Endometrium (tissue), 2 donors: ENCODE data around the gene SLC26A3.

Experiments used
- FAIRE-seq: peaks from 2 replicates; lab custom pipeline; 2012; peaks lifted over from hg19 to GRCh38; lab: Jason Lieb, UNC
- donor health status: control.
- donor health status: control.

SLC26A3 gene

DNA sequence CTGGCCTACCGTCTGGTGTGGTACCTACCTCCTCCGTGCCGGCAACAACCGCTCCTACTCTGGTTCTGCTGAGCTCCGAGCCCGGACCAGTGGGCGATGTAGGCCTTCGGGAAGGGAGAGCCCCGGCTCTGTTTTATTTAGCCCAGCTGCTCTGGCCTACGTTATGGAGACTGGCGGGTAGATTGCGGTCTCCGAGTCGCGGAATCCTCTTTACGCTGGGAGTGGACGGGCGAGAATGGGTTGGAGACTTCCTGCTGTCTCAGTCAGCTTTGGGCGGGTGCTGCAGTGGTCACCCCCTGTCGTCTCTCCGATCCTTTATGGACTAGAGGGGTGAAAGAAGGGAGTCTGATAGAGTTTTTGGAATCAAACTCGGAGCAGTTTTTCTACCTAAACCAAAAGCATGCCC, 58.7 kb downstream of the SLC26A3 start:
- no peak for FAIRE-seq

DNA sequence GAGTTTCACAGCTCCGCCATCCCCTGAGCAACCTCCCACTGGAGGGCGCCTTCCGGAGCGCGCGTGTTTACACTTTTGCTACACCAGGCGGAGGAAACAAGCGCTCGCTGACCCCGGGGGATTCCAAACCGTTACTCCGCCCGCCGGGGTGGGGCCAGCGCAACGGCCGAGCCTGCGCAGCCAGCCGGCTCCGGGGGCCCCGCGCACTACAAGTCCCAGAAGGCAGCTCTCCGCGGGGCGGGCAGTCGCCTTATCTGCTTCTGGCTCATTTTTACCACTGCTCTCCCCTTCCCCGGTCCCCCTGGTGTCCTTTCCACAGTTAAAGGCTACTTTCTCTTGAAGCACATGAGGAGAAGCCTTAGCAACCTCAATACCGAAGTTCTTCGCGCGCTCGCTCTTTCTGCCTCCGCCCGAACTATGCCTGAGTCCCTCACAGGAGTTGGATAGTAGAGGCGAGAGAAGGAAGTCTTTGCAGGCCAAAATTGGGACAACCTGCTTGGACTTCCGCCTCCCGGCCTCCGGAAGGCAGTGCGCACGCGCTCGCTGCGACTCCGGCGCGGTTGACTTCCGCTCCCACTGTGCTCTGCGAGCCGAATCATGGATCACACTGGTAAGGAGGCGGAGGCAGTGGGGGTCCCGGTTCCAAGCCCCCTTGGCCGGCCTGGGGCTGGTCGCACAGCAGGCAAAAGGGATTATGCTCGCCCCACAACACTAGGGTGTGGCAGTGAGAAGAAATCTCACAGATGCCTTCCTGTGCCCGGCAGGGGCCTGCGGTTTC, 59.3 kb downstream of the SLC26A3 start, which contains the start of gene CBLL1:
Gene CBLL1 (plus strand): TSS at position 576 of the 778 bp plus-strand sequence. CDS start 22 bp downstream, at position 598.
- FAIRE-seq, result no peak

DNA sequence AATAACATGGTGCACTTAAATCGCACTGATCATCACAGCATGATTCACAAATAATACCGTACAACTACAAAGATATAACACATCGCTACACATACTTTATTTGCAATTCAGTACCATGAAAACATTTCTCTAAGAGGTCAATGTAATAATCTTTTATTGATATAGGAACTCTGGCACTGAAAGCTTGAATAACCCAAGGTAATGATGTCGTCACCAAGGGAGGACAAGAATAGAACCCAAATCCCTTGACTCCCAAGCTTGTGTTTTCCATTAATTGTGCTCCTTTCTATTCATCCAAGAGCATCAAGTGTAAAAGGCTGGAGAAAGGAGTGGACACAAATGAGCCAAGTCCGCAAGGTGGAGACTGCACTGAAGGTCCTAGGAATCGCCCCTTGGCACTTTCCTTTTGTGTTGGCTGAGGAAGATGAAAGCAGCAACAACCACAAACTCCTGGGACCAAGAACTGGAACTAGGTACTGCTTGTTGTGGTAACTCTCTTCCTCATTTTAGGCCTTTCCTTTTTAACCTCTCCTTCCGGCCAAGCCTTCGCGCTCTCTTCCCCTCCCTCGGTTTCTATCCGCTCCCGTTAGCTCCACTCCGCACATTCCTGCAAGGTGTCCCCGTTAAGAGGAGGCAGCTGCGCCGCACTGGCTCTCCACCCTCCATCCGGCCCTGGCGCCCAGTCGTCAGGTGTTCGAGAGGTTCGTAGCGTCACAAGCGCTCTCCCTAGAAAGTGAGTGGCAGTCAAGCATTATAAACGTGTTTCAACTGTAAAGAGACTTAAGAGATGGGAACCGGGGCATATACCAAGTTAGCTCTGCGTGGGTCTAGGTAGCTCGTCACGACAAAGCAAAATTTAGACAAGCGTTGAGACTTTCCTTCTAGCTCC, 60.1 kb downstream of the SLC26A3 start:
- no peak for FAIRE-seq

DNA sequence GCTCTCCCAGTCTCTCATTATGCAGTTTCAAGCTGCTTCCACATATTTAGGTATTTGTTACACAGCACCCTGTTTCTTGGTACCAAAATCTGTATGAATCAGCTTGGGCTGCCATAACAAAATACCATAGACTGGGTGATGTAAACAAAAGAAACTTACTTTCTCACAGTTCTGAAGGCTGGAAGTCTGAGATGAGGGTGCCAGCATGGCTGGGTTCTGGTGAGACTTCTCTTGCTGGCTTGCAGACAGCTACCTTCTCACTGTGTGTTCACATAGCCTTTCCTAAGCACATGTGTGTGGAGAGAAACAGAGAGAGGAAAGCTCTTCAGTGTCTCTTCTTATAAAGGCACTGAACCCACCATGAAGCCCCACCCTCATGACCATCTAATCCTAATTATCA, 74.7 kb downstream of the SLC26A3 start:
- no peak for FAIRE-seq

DNA sequence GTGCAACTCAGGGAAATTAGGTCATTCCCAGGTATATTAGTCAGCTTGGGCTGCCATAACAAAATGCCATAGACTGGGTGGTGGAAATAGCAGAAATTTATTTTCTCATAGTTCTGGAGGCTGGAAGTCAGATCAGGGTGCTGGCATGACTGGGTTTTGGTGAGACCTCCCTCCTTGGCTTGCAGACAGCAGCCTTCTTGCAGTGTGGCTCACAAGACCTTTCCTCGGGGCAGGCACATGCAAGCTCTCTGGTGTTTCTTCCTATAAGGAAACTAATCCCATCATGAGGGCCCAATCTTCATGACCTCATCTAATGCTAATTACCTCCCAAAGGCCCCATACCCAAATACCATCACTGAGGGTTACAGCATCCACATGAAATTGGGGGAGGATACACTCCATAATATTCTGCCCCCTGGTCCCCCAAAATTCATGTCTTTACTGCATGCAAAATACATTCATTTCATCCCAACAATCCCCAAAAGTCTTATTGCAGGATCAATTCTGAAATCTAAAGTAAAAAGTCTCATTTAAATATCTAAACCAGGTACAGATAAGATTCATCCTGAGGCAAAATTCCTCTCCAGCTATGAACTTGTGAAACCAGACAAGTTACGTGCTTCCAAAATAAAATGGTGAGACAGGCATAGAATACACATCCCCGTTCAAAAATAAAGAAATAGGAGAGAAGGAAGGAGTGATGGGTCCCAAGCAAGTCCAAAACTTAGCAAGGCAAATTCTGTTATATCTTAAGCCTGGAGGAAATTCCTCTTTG, 76.5 kb downstream of the SLC26A3 start:
- FAIRE-seq, result no peak

DNA sequence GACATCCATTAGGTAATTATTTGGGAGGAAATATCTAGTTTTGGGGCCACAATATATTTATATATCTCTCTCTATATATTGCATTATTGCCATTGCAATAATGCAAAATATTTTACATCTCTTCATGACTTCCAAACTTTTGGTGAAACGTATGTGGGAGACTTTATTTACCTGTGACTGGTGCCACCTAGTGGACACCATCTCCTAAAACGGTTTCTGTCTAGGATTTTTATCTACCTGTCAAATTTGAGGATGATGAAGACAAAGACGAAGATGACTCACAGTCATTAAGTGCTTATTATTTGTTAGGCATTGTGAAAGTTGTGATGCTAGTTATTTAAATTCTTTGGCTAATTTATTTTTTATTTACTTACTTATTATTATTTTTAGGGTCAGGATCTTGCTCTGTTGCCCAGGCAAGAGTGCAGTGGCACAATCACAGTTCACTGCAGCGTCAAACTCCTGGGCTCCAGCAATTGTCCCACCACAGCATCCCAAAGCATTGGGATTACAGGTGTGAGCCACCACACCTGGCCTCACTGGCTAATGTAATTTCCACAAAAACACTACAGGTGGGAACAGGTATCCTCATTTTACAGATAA, 77.8 kb downstream of the SLC26A3 start:
- peak; percentile 94 for FAIRE-seq

DNA sequence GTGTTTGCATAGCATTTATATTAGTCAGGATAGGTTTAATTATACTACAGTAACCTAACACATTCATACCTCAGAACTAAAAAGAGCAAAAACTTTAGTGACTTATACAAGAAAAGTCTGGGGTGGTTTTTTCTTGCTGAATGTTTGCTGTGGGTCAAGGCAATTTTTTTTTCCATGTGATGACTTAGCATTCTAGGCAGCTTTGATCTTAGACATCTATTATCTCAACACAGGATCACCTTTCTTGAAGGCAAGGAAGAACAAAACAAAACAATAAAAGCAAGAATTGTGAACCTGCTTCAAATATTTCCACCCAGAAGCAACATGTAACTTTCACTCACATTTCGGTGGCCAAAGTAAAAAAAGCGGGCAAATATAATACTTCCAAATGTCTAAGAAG, 79.8 kb downstream of the SLC26A3 start:
- no peak for FAIRE-seq

DNA sequence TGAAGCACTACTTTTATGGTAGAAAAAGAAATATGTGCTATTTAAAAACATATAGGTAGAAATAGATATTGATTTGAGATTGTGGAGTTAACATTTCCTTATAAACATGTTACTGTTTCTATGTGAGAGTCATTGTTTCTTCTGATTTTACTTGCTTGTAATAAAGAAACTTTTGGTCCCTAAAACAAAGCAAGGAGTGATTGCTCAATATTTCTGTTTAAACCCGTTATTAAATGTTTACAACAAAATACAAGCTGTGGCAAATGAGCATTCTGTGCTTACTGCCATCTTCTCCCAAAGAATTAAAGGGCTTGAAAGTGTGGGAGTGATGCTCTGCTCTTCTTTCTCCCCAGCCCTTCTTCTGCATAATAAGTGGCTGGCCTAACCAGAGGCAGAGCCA, 81.7 kb downstream of the SLC26A3 start:
- no peak for FAIRE-seq

DNA sequence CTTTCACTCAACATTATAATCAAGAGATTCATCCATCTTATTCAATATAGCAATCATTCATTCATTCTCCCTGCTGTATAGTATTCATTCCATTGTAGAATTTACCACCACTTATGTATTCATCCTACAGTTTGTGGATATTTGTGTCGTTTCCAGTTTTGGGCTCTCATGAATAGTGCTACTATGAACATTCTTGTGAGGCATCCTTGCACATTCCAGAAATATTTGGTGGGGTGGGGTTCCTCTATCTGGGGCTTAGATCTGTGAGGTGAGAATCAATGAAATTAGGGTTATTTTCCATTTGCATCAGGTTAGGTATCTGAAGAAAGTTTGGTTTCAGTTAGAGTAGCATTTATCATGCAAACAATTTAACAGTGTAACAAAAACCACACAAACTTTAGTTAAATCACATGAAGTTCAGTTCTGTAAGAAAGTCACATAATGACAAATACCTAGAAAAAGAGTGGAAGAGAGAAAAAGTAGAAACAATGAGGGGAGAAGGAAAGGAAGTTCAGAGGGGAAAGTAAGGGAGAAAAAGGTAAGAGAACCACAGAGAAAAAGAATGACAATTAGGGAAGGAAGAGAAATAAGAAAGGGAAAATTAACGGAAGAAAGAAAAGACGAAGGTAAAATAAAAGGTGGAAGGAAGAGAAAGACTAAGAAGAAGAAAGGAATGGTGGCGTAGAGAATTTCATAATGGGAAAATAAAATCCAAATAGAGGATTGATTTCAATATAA, 84.4 kb downstream of the SLC26A3 start:
- FAIRE-seq, result no peak

DNA sequence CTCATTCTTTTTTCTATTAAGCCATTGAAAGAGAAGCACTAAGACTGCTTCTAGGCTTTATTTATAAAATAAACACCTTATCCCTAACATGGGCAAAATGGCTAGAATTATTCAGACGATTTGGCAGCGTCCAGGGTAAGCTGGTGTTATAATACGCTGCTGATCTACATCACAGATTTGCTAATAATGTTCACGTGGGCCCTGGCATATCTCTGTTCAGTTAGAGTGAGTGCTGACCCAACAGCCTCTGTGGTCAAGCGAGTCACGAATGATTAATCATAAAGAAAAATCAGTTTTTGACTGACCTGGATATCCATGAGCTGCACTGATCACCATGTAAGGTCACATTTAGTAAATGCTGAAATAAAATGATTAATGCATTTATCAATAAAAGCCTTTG, 87.5 kb downstream of the SLC26A3 start:
- no peak for FAIRE-seq
